Hepatocyte (in vitro differentiated cells): ENCODE results near the gene PTPN14. TPM values are rescaled to one million over a fixed set of nuclear protein-coding genes. Genes with fewer than 3 reads are reported as not detected.

Experiments
- DNase-seq: peaks from one replicate; pipeline ENCODE4 v3.0.0-alpha.2; 2016; ENCODE audit warnings: low spot score
- H2AFZ ChIP-seq: fragments of 200-600 bp; sonication (generic); 2 replicates; pipeline ENCODE4 v1.6.0; 2016; ENCODE audit warnings: antibody characterized with exemption, mild to moderate bottlenecking
- H3K27ac ChIP-seq: fragments of 200-600 bp; sonication (generic); 2 replicates; pipeline ENCODE4 v1.5.1; 2016; ENCODE audit warnings: mild to moderate bottlenecking
- H3K27me3 ChIP-seq: fragments of 200-600 bp; sonication (generic); 2 replicates; pipeline ENCODE4 v1.6.1; 2016
- H3K36me3 ChIP-seq: fragments of 200-600 bp; sonication (generic); replicated peaks from 2 replicates; pipeline ENCODE4 v1.5.1; 2016; ENCODE audit warnings: low read depth; ENCODE audit not compliant: insufficient read depth
- H3K4me1 ChIP-seq: fragments of 200-600 bp; sonication (generic); 2 replicates; pipeline ENCODE4 v1.5.1; 2016; ENCODE audit warnings: mild to moderate bottlenecking, moderate library complexity; ENCODE audit not compliant: insufficient read depth
- H3K4me2 ChIP-seq: fragments of 200-600 bp; sonication (generic); 2 replicates; pipeline ENCODE4 v1.6.0; 2016
- H3K4me3 ChIP-seq: fragments of 200-600 bp; sonication (generic); 2 replicates; pipeline ENCODE4 v1.5.1; 2016; ENCODE audit warnings: mild to moderate bottlenecking
- H3K79me2 ChIP-seq: fragments of 200-600 bp; sonication (generic); 2 replicates; pipeline ENCODE4 v1.6.0; 2017; ENCODE audit warnings: mild to moderate bottlenecking
- H3K9me2 ChIP-seq: fragments of 200-600 bp; sonication (generic); replicated peaks from 2 replicates; pipeline ENCODE4 v1.6.0; 2017; ENCODE audit warnings: mild to moderate bottlenecking; ENCODE audit not compliant: insufficient read depth
- H3K9me3 ChIP-seq: fragments of 200-600 bp; sonication (generic); 2 replicates; pipeline ENCODE4 v1.5.1; 2016; ENCODE audit warnings: low read depth, mild to moderate bottlenecking
- H4K20me1 ChIP-seq: fragments of 200-600 bp; sonication (generic); 2 replicates; pipeline ENCODE4 v1.6.0; 2016; ENCODE audit warnings: mild to moderate bottlenecking; ENCODE audit not compliant: insufficient read depth, poor library complexity, severe bottlenecking
- CTCF ChIP-seq: fragments of 200-600 bp; sonication (generic); IDR thresholded peaks from 2 replicates; pipeline ENCODE4 v1.5.1; 2016; ENCODE audit warnings: antibody characterized with exemption, mild to moderate bottlenecking; ENCODE audit not compliant: poor library complexity
- EZH2 ChIP-seq: fragments of 200-600 bp; sonication (generic); IDR thresholded peaks from 2 replicates; pipeline ENCODE4 v1.6.1; 2016; ENCODE audit warnings: antibody characterized with exemption, mild to moderate bottlenecking, borderline replicate concordance
- EZH2phosphoT487 ChIP-seq: fragments of 200-600 bp; sonication (generic); IDR thresholded peaks from one replicate; pipeline ENCODE4 v1.6.1; 2018; ENCODE audit warnings: antibody characterized with exemption, mild to moderate bottlenecking, low read depth, moderate library complexity; ENCODE audit not compliant: unreplicated experiment, severe bottlenecking
- WGBS: methylation state at CpG from one replicate; pipeline ENCODE4 v1.1.6; 2016; ENCODE audit warnings: low lambda C conversion rate; ENCODE audit errors: missing lambda C conversion rate; 5-methylcytosine and 5-hydroxymethylcytosine counted together
- polyA plus RNA-seq: library from polyadenylated mRNA; unstranded; fragments of >200 nt; fragmentation: Nextera tagmentation; extraction: Ambion mirVana; gene quantifications from 2 replicates; pipeline ENCODE4 v1.2.1, GENCODE V29; 2016
- total RNA-seq: library from RNA; depleted of rRNA; stranded (reverse); fragments of >200 nt; gene quantifications from 2 replicates; pipeline ENCODE4 v1.2.3, GENCODE V29; 2014

Gene PTPN14
- total and polyA plus RNA-seq, 2 experiments from 2014 or later = 9.5 to 21.7 TPM

- Histone ChIP-seq H3K27me3 (no peaks in the 10 kb centered on the region), H4K20me1 (peaks cover 26% of the 10 kb centered on the region), H3K9me2 (no peaks in the 10 kb centered on the region), H3K27ac (no peak overlapping the region), H3K4me2 (no peak overlapping the region), H3K79me2 (peaks cover 97% of the 10 kb centered on the region), H3K4me3 (no peak overlapping the region), H3K36me3 (no peaks in the 10 kb centered on the region), H3K9me3 (no peaks in the 10 kb centered on the region), H3K4me1 (no peaks in the 10 kb centered on the region), H2AFZ (no peak overlapping the region)
- 82% methylated on average over 5 of the region's 5 CpGs for WGBS
- TF ChIP-seq CTCF = no peak
- TF ChIP-seq EZH2 = no peak
- no peak for TF ChIP-seq EZH2phosphoT487
- no peak for DNase-seq
These were observed 14.2 kb downstream of the PTPN14 start for GRCh38 chr1:214537219-214537618.

- no peak overlapping the region for H3K4me3 ChIP-seq
- H3K4me2 ChIP-seq = no peak overlapping the region
- TF ChIP-seq EZH2phosphoT487 (no peak), CTCF (no peak), EZH2 (no peak)
- 99% methylated on average over 9 of the region's 9 CpGs for WGBS
- H3K79me2 ChIP-seq = peaks cover 91% of the 10 kb centered on the region
- H2AFZ ChIP-seq = no peak overlapping the region
- no peak overlapping the region for H3K27ac ChIP-seq
- no peaks in the 10 kb centered on the region for H3K9me3 ChIP-seq
- H3K9me2 ChIP-seq = no peaks in the 10 kb centered on the region
- H3K36me3 ChIP-seq = no peaks in the 10 kb centered on the region
- peaks cover 17% of the 10 kb centered on the region for H4K20me1 ChIP-seq
- no peaks in the 10 kb centered on the region for H3K4me1 ChIP-seq
- no peak for DNase-seq
- H3K27me3 ChIP-seq = no peaks in the 10 kb centered on the region
These were observed 19.3 kb downstream of the PTPN14 start for GRCh38 chr1:214532070-214532469.

GRCh38 chr1:214525535-214526019 lies 25.8 kb downstream of the PTPN14 start:
- no peaks in the 10 kb centered on the region for H3K36me3 ChIP-seq
- H3K4me3 ChIP-seq = no peak overlapping the region
- H3K4me1 ChIP-seq = peaks cover 7% of the 10 kb centered on the region
- H3K27ac ChIP-seq = no peak overlapping the region
- H3K9me3 ChIP-seq = no peaks in the 10 kb centered on the region
- 80% methylated on average over 5 of the region's 5 CpGs for WGBS
- DNase-seq = no peak
- peaks cover 22% of the 10 kb centered on the region for H4K20me1 ChIP-seq
- peaks cover 93% of the 10 kb centered on the region for H3K79me2 ChIP-seq
- TF ChIP-seq EZH2phosphoT487 (no peak), CTCF (no peak), EZH2 (no peak)
- no peaks in the 10 kb centered on the region for H3K9me2 ChIP-seq
- no peaks in the 10 kb centered on the region for H3K27me3 ChIP-seq
- H3K4me2 ChIP-seq = no peak overlapping the region
- no peak overlapping the region for H2AFZ ChIP-seq

- peaks cover 16% of the 10 kb centered on the region for H4K20me1 ChIP-seq
- H3K27ac ChIP-seq = no peak overlapping the region
- peaks cover 7% of the 10 kb centered on the region for H3K4me1 ChIP-seq
- no peaks in the 10 kb centered on the region for H3K36me3 ChIP-seq
- 75% methylated on average over 2 of the region's 2 CpGs for WGBS
- H3K79me2 ChIP-seq = peaks cover 94% of the 10 kb centered on the region
- no peak for TF ChIP-seq CTCF
- no peak for TF ChIP-seq EZH2phosphoT487
- no peak for TF ChIP-seq EZH2
- H2AFZ ChIP-seq = no peak overlapping the region
- DNase-seq = no peak
- no peaks in the 10 kb centered on the region for H3K9me2 ChIP-seq
- H3K9me3 ChIP-seq = no peaks in the 10 kb centered on the region
- no peak overlapping the region for H3K4me2 ChIP-seq
- no peaks in the 10 kb centered on the region for H3K27me3 ChIP-seq
- H3K4me3 ChIP-seq = no peak overlapping the region
These were observed 26.6 kb downstream of the PTPN14 start for GRCh38 chr1:214524824-214525223.
